Activated CD4-positive, alpha-beta T cell treated with anti-CD3 and anti-CD28 coated beads for 36 hours (primary cell): ENCODE results near the gene ORM2. TPM values are rescaled to one million over a fixed set of nuclear protein-coding genes. Genes with fewer than 3 reads are reported as not detected.

Experiments
- ATAC-seq: fragments of 200-7000 bp; cut with Tn5 transposase; one replicate; pipeline ENCODE4 v1.10.0; 2021; ENCODE audit warnings: mild to moderate bottlenecking, moderate library complexity
- CTCF ChIA-PET: fragments of 350-600 bp; sonication (Branson Sonifier 250); formaldehyde crosslinking; loops from one replicate; lab custom pipeline; 2021; ENCODE audit warnings: antibody characterized with exemption; lab: Charles Lee
- POLR2A ChIA-PET: fragments of 350-600 bp; sonication (Branson Sonifier 250); formaldehyde crosslinking; loops from one replicate; lab custom pipeline; 2021; ENCODE audit warnings: antibody characterized with exemption, inconsistent platforms; lab: Charles Lee
- DNase-seq: peaks from one replicate; pipeline ENCODE4 v3.0.0-alpha.2; 2020
- H3K27ac Mint-ChIP-seq: one replicate; pipeline ENCODE4 v1.8.0; 2021; ENCODE audit warnings: mixed read lengths
- H3K27me3 Mint-ChIP-seq: one replicate; pipeline ENCODE4 v1.8.0; 2021; ENCODE audit warnings: mixed read lengths
- H3K36me3 Mint-ChIP-seq: one replicate; pipeline ENCODE4 v1.8.0; 2021; ENCODE audit warnings: low read depth, mixed read lengths
- H3K4me1 Mint-ChIP-seq: one replicate; pipeline ENCODE4 v1.8.0; 2021; ENCODE audit warnings: mixed read lengths
- H3K4me3 Mint-ChIP-seq: one replicate; pipeline ENCODE4 v1.8.0; 2021; ENCODE audit warnings: mild to moderate bottlenecking, moderate library complexity, mixed read lengths
- H3K9me3 Mint-ChIP-seq: one replicate; pipeline ENCODE4 v1.8.0; 2021; ENCODE audit warnings: low read depth, mixed read lengths
- intact Hi-C, 2 experiments: fragments of 100-400 bp; cut with DNase I in 1 of 2; cut with micrococcal nuclease in 1 of 2; formaldehyde crosslinking; loops; one replicate each; pipeline versions ENCODE4 v1.14.2 to v1.15.1; 2022 to 2024; cut with DNase I, micrococcal nuclease
- total RNA-seq, 2 experiments: library from RNA; stranded (reverse); gene quantifications; one replicate each; pipeline ENCODE4 v1.2.3, GENCODE V29; 2021

The ORM2 gene
- total RNA-seq, 2 experiments from 2014 or later = not detected

GRCh38 chr9:114356792-114357191 is 27.1 kb downstream of the ORM2 start:
- Mint-ChIP-seq H3K36me3 (peaks cover 77% of the 10 kb centered on the region), H3K27me3 (no peaks in the 10 kb centered on the region), H3K9me3 (no peaks in the 10 kb centered on the region), H3K4me1 (peaks cover 47% of the 10 kb centered on the region), H3K4me3 (no peak overlapping the region), H3K27ac (peak overlapping the region; percentile 58)
- DNase-seq = no peak
- intact Hi-C loops = no loop called here
- CTCF ChIA-PET = interaction anchor here (1.0 to 1.1 kb wide), 2 partner anchors 25 to 32 kb away, joined by 3 to 7 read pairs; no protein-coding TSS in a partner anchor
- ATAC-seq = no peak
- POLR2A ChIA-PET = interaction anchor here (0.7 to 1.6 kb wide), 2 partner anchors 11 to 29 kb away, joined by 5 read pairs; no protein-coding TSS in a partner anchor

DNA sequence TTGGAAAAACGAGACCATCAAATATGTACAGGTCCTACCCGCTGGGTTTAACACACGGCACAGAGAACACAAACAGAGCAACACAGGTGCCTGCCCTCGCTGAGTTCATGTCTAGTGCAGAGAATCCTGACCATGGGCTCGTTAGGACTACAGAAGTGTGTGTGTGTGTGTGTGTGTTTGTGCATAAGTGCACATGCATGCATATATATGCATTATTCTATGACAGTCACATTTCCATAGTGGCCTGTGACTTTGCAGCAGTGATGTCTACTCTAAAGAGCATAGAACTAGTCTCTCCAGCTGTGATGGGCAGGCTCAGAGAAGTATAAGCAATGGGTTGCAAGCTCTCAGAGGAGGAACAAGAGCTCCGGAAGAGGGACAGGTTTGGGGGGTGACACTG is 27.7 kb downstream of the ORM2 start:
- no peaks in the 10 kb centered on the region for H3K9me3 Mint-ChIP-seq
- CTCF ChIA-PET = no interaction called here
- DNase-seq = no peak
- peaks cover 78% of the 10 kb centered on the region for H3K36me3 Mint-ChIP-seq
- H3K4me1 Mint-ChIP-seq = peaks cover 44% of the 10 kb centered on the region
- ATAC-seq = no peak
- POLR2A ChIA-PET = no interaction called here
- intact Hi-C loops = no loop called here
- peak overlapping the region; percentile 52 for H3K27ac Mint-ChIP-seq
- H3K4me3 Mint-ChIP-seq = no peak overlapping the region
- no peaks in the 10 kb centered on the region for H3K27me3 Mint-ChIP-seq

- peak overlapping the region; percentile 58 for H3K27ac Mint-ChIP-seq
- POLR2A ChIA-PET = no interaction called here
- no peak overlapping the region for H3K4me3 Mint-ChIP-seq
Measured at GRCh38 chr9:114357911-114358328, 28.3 kb downstream of the ORM2 start.

DNA sequence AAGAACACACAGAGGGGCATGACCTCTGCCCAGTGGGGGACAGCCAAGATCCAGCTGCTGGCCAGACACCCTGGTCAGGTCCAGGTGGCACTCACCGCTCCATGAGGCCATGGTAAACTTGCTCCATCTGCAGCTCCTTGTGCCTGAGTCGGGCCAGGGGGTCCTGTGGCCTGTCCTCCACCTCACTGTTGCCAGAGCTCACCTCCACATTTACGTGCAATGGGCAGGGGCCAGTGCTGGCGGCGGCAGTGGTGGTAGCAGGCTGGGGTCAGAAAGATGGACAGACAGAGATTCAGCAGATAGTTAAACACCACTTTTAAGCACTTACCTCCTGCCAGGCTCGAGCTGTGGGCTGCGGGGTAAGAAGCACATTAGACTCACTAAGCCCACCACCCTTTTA is 30.1 kb downstream of the ORM2 start:
- CTCF ChIA-PET = no interaction called here
- no peaks in the 10 kb centered on the region for H3K9me3 Mint-ChIP-seq
- H3K27ac Mint-ChIP-seq = peak overlapping the region; percentile 81
- H3K4me1 Mint-ChIP-seq = peaks cover 55% of the 10 kb centered on the region
- POLR2A ChIA-PET = no interaction called here
- DNase-seq (no peak), ATAC-seq (no peak)
- H3K4me3 Mint-ChIP-seq = no peak overlapping the region
- intact Hi-C loops = no loop called here
- H3K36me3 Mint-ChIP-seq = peaks cover 89% of the 10 kb centered on the region
- no peaks in the 10 kb centered on the region for H3K27me3 Mint-ChIP-seq

More at GRCh38 chr9:114357911-114358328, 28.3 kb downstream of the ORM2 start:
- CTCF ChIA-PET = interaction anchor here (0.7 kb wide), 1 partner anchor 207 kb away, joined by 3 read pairs; no protein-coding TSS in a partner anchor
- intact Hi-C loops = no loop called here
- Mint-ChIP-seq H3K36me3 (peaks cover 79% of the 10 kb centered on the region), H3K4me1 (peaks cover 45% of the 10 kb centered on the region), H3K9me3 (no peaks in the 10 kb centered on the region), H3K27me3 (no peaks in the 10 kb centered on the region)
- no peak for DNase-seq
- ATAC-seq = no peak

DNA sequence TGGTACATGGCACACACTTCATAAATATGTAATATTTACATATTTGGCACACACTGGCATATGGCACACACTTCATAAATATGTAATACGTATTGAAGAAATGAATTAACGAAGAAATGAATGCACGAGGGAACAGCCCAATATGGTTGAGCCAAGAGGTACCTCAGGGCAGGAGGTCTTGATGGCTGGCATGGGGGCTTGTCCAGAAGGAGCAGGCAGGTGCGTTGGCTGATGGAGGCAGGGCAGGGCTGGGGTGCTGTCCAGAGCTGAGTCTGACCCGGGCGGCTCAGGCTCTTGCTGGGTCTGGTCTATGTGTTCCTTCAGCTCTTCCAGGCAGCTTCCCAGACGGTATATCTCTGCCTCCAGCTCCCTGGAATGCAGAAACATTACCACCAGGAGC is 31.9 kb downstream of the ORM2 start:
- Mint-ChIP-seq H3K4me3 (no peak overlapping the region), H3K36me3 (peaks cover 95% of the 10 kb centered on the region), H3K27ac (peak overlapping the region; percentile 81), H3K27me3 (no peaks in the 10 kb centered on the region), H3K9me3 (no peaks in the 10 kb centered on the region), H3K4me1 (peaks cover 70% of the 10 kb centered on the region)
- DNase-seq (no peak), ATAC-seq (no peak)
- POLR2A ChIA-PET = no interaction called here
- CTCF ChIA-PET = interaction anchor here (0.7 to 4.5 kb wide), 4 partner anchors 18 to 88 kb away, joined by 3 to 34 read pairs (median 5); partner anchors contain the start of gene AKNA
- intact Hi-C loops = no loop called here

DNA sequence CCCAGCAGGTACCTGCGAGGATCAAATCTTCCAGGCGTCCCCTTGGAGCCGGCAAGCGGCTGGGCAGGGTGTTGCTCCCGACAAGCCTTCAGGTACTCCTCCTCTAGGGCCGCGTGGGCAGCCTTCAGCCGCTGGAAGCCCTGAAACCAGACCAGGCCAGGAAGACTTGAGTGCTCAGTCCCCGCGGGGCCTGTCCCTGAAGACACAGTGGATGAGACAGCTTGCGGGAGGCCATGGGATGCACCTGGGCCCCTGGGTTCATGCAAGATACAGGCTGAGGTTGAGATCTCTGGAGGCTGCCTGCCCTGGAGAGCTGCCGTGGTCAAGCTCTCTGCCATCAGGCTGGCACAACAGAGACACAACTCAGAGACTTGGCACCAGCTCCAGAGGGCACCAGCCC is 32.7 kb downstream of the ORM2 start:
- H3K27ac Mint-ChIP-seq = peak overlapping the region; percentile 94
- no peaks in the 10 kb centered on the region for H3K9me3 Mint-ChIP-seq
- ChIA-PET CTCF (interaction anchor here (0.7 to 4.5 kb wide), 8 partner anchors 9 to 291 kb away, joined by 3 to 34 read pairs (median 4); partner anchors contain the start of gene AKNA), POLR2A (no interaction called here)
- ATAC-seq = no peak
- no peak overlapping the region for H3K4me3 Mint-ChIP-seq
- peaks cover 79% of the 10 kb centered on the region for H3K4me1 Mint-ChIP-seq
- H3K36me3 Mint-ChIP-seq = peaks cover 95% of the 10 kb centered on the region
- intact Hi-C loops = no loop called here
- H3K27me3 Mint-ChIP-seq = no peaks in the 10 kb centered on the region
- no peak for DNase-seq

DNA sequence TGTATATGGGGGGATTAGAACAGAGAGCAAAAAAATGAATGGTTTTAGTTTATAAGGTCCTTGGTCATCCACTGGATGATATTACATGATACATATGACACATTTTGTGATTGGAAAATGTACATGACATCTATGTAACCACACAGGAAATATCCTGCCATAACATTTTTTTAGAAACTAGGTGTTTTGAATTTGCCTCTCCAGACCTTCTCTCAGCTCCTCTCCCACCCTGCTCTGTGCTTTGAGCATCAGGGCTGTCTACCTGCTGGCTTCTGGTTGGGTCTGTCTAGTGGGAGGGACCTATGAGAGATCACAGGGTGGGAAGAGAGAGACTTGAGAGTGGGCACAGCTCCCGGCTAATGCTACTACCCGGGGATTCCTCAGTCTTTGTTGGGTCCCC is 33.8 kb downstream of the ORM2 start:
- POLR2A ChIA-PET = interaction anchor here (0.6 to 2.7 kb wide), 5 partner anchors 11 to 25 kb away, joined by 3 to 10 read pairs (median 3); no protein-coding TSS in a partner anchor
- Mint-ChIP-seq H3K27ac (peak overlapping the region; percentile 94), H3K36me3 (peaks cover 95% of the 10 kb centered on the region), H3K4me3 (peak overlapping the region; percentile 33), H3K9me3 (no peaks in the 10 kb centered on the region), H3K27me3 (no peaks in the 10 kb centered on the region), H3K4me1 (peaks cover 84% of the 10 kb centered on the region)
- CTCF ChIA-PET = interaction anchor here (1.0 to 4.5 kb wide), 7 partner anchors 10 to 42 kb away, joined by 3 to 34 read pairs (median 7); partner anchors contain the start of gene AKNA
- ATAC-seq = peak; percentile 49
- intact Hi-C loops = loop anchor here (1.0 kb wide), 2 partner anchors 14 to 22 kb away; no protein-coding TSS in a partner anchor
- no peak for DNase-seq

DNA sequence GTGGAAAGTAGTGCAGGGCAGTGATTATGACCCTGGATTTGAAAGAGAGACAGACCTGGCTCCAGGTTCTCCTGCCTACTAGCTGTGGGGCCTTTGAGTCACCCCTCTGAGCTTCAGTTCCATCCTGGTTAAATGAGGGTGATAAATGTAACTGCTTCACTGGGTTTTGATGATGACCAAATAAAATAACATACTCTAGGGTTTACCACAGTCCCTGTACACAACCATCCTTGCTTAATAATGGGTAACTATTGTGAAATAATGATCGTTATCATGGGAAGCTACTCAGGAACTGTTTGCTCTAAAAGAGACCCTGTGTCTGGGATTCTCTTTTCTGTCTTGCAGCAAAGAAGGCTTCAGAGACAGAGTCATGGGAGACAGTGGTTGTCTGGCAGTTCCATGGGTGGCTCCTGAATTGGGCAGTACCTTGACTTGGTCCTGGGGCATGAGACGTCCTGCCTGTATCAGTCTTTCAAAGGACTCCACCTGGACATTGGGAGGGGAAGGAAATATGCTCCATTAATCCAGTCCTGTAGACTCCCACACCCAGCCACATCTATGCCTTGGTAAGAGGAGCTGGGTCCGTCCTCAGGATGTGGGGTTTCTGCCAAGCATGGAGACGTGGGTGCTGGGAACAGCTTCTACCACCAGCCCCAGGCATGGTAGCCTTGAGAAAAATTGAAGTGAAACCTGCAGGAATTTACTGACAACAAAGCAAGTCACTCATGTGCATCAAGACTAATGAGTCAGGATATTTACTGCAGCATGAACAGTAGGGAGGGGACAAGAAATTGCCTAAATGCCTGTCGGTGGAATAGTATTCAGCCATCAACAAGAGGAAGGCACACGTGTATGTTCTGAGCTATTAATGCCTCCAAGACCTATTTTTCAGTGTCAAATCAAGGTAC is 34.7 kb downstream of the ORM2 start:
- peaks cover 93% of the 10 kb centered on the region for H3K36me3 Mint-ChIP-seq
- ChIA-PET POLR2A (interaction anchor here (0.6 to 2.7 kb wide), 5 partner anchors 12 to 24 kb away, joined by 3 to 10 read pairs (median 3); no protein-coding TSS in a partner anchor), CTCF (interaction anchor here (0.6 to 4.5 kb wide), 9 partner anchors 11 to 289 kb away, joined by 3 to 34 read pairs (median 5); partner anchors contain the start of gene AKNA)
- ATAC-seq = peak; percentile 16
- no peak for DNase-seq
- peak overlapping the region; percentile 94 for H3K27ac Mint-ChIP-seq
- intact Hi-C loops = no loop called here
- no peaks in the 10 kb centered on the region for H3K27me3 Mint-ChIP-seq
- H3K4me3 Mint-ChIP-seq = peak overlapping the region; percentile 33
- H3K4me1 Mint-ChIP-seq = peaks cover 84% of the 10 kb centered on the region
- no peaks in the 10 kb centered on the region for H3K9me3 Mint-ChIP-seq

DNA sequence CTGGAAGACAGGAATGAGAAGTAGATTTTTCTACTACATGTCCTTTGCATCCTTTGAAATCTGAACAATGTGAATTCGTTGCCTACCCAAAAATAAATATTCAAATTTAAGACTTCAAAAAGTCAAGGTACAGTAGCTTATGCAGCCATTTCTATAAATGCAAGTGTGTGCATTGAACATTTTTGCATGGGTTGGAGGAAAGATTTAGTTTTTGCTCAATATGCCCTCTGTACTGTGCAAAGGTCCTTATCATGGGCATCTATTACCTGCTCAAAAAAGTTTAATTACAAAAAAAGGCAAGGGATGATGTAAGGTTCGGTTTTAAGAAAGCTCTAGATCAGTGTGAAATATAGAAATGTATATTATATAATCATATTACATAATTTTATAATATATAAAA is 35.5 kb downstream of the ORM2 start:
- Mint-ChIP-seq H3K27ac (peak overlapping the region; percentile 94), H3K4me1 (peaks cover 84% of the 10 kb centered on the region), H3K27me3 (no peaks in the 10 kb centered on the region), H3K4me3 (no peak overlapping the region), H3K36me3 (peaks cover 90% of the 10 kb centered on the region), H3K9me3 (peaks cover 2% of the 10 kb centered on the region)
- intact Hi-C loops = no loop called here
- ChIA-PET CTCF (interaction anchor here (1.3 to 4.5 kb wide), 3 partner anchors 18 to 30 kb away, joined by 3 to 34 read pairs (median 8); partner anchors contain the start of gene AKNA), POLR2A (interaction anchor here (0.5 to 2.7 kb wide), 3 partner anchors 16 to 22 kb away, joined by 3 to 10 read pairs (median 8); partner anchors contain the start of gene AKNA)
- no peak for DNase-seq
- no peak for ATAC-seq

- Mint-ChIP-seq H3K27ac (peak overlapping the region; percentile 84), H3K36me3 (peaks cover 87% of the 10 kb centered on the region), H3K9me3 (peaks cover 2% of the 10 kb centered on the region), H3K27me3 (no peaks in the 10 kb centered on the region), H3K4me1 (peaks cover 82% of the 10 kb centered on the region), H3K4me3 (peak overlapping the region; percentile 16)
- ChIA-PET CTCF (interaction anchor here (0.8 to 4.5 kb wide), 6 partner anchors 13 to 39 kb away, joined by 3 to 34 read pairs (median 5); partner anchors contain the start of gene AKNA), POLR2A (interaction anchor here (0.7 to 1.2 kb wide), 3 partner anchors 19 to 222 kb away, joined by 3 to 4 read pairs (median 4); no protein-coding TSS in a partner anchor)
- peak; percentile 69 for DNase-seq
- intact Hi-C loops = loop anchor here (1.0 kb wide), 3 partner anchors 8 to 32 kb away; no protein-coding TSS in a partner anchor
- peak; percentile 72 for ATAC-seq
Measured at GRCh38 chr9:114366334-114367128, 36.9 kb downstream of the ORM2 start.
